A204.1 (cell line): ENCODE data around the gene METTL26.
"Not testable (repeated sequence)": the region's sequence is repeated elsewhere in the genome, so short reads cannot be mapped to it uniquely, and the experiment has no call there.

Experiments
- FAIRE-seq: peaks from 2 replicates; lab custom pipeline; 2012; peaks lifted over from hg19 to GRCh38; lab: Jason Lieb, UNC

Gene METTL26

GRCh38 chr16:624526-625070, 11.5 kb downstream of the METTL26 start:
- FAIRE-seq = no peak

GRCh38 chr16:622920-623280, 13.2 kb downstream of the METTL26 start:
- no peak for FAIRE-seq

- FAIRE-seq = no peak
These were observed 14.5 kb downstream of the METTL26 start for GRCh38 chr16:621526-622105.

GRCh38 chr16:620700-621525, 15.2 kb downstream of the METTL26 start:
- FAIRE-seq = no peak

GRCh38 chr16:619476-620100, 16.5 kb downstream of the METTL26 start:
- FAIRE-seq = no peak

GRCh38 chr16:617855-618254, 18.2 kb downstream of the METTL26 start:
- FAIRE-seq = no peak

GRCh38 chr16:616733-617586, 19.1 kb downstream of the METTL26 start:
- FAIRE-seq = no peak

- FAIRE-seq = no peak
These were observed 21.0 kb downstream of the METTL26 start for GRCh38 chr16:615122-615521.

- FAIRE-seq = no peak
These were observed 25.4 kb downstream of the METTL26 start for GRCh38 chr16:610513-611381.

- FAIRE-seq = no peak
These were observed 26.1 kb downstream of the METTL26 start for GRCh38 chr16:609984-610383.

- FAIRE-seq = no peak
These were observed 26.8 kb downstream of the METTL26 start for GRCh38 chr16:609316-609715.

- no peak for FAIRE-seq
These were observed 28.1 kb downstream of the METTL26 start for GRCh38 chr16:608019-608418.

GRCh38 chr16:606656-607307, 29.3 kb downstream of the METTL26 start:
- no peak for FAIRE-seq

- no peak for FAIRE-seq
These were observed 32.2 kb downstream of the METTL26 start for GRCh38 chr16:603933-604332.

- FAIRE-seq = no peak
These were observed 35.3 kb downstream of the METTL26 start for GRCh38 chr16:600781-601180.

GRCh38 chr16:598823-599739, 37.0 kb downstream of the METTL26 start:
- no peak for FAIRE-seq

GRCh38 chr16:597655-598054, 38.5 kb downstream of the METTL26 start:
- FAIRE-seq = not testable (repeated sequence)

- FAIRE-seq = no peak
These were observed 39.4 kb downstream of the METTL26 start for GRCh38 chr16:596736-597060.

GRCh38 chr16:595942-596735, 40.0 kb downstream of the METTL26 start:
- no peak for FAIRE-seq
